Measurements from ENCODE around the gene TUBB1.

The TUBB1 gene

GRCh38 chr20:59064214-59064722, 45.0 kb downstream of the TUBB1 start (continued):
- no peak for TF ChIP-seq ZNF280D (tag by site-specific recombination; IDR thresholded peaks at IDR 0.05)
- no peak for TF ChIP-seq ZIC2 (tag by site-specific recombination; IDR thresholded peaks at IDR 0.05)
- TF ChIP-seq ZNF639 (tag by site-specific recombination; IDR thresholded peaks at IDR 0.05): no peak
- TF ChIP-seq OSR2 (tag by site-specific recombination; IDR thresholded peaks at IDR 0.05): peak; percentile 69
- no peak for TF ChIP-seq ZNF510 (tag by site-specific recombination; IDR thresholded peaks at IDR 0.05; ENCODE audit: insufficient replicate concordance)
- TF ChIP-seq ZNF23 (tag by site-specific recombination; IDR thresholded peaks at IDR 0.05; ENCODE audit: borderline replicate concordance): no peak
- TF ChIP-seq KLF10 (tag by site-specific recombination; IDR thresholded peaks at IDR 0.05): 0 out of 2 replicates have a peak, but pooled peaks have one; percentile 9
- TF ChIP-seq GLIS1 (tag by site-specific recombination; IDR thresholded peaks at IDR 0.05): 0 out of 2 replicates have a peak, but pooled peaks have one; percentile 5
- no peak for TF ChIP-seq ZNF114 (tag by site-specific recombination; IDR thresholded peaks at IDR 0.05)
- no peak for TF ChIP-seq HOXA7 (CRISPR knock-in tag; IDR thresholded peaks at IDR 0.05; ENCODE audit: borderline replicate concordance)
- no peak for TF ChIP-seq ZBTB20 (tag by site-specific recombination; IDR thresholded peaks at IDR 0.05)
- TF ChIP-seq, protein P1, sequence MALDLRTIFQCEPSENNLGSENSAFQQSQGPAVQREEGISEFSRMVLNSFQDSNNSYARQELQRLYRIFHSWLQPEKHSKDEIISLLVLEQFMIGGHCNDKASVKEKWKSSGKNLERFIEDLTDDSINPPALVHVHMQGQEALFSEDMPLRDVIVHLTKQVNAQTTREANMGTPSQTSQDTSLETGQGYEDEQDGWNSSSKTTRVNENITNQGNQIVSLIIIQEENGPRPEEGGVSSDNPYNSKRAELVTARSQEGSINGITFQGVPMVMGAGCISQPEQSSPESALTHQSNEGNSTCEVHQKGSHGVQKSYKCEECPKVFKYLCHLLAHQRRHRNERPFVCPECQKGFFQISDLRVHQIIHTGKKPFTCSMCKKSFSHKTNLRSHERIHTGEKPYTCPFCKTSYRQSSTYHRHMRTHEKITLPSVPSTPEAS (tag by site-specific recombination; IDR thresholded peaks at IDR 0.05): no peak
- TF ChIP-seq ZNF394 (tag by site-specific recombination; IDR thresholded peaks at IDR 0.05; ENCODE audit: borderline replicate concordance): no peak
- TF ChIP-seq ZNF544 (tag by site-specific recombination; IDR thresholded peaks at IDR 0.05): no peak
- peak; percentile 35; the same call in 1 of the 2 replicates for TF ChIP-seq FEZF1 (tag by site-specific recombination; IDR thresholded peaks at IDR 0.05)
- TF ChIP-seq ZBTB21 (tag by site-specific recombination; IDR thresholded peaks at IDR 0.05): no peak
- TF ChIP-seq ZNF121 (tag by site-specific recombination; IDR thresholded peaks at IDR 0.05): no peak
- no peak for TF ChIP-seq ZNF148 (tag by site-specific recombination; IDR thresholded peaks at IDR 0.05; ENCODE audit: borderline replicate concordance)
- TF ChIP-seq, protein P2, sequence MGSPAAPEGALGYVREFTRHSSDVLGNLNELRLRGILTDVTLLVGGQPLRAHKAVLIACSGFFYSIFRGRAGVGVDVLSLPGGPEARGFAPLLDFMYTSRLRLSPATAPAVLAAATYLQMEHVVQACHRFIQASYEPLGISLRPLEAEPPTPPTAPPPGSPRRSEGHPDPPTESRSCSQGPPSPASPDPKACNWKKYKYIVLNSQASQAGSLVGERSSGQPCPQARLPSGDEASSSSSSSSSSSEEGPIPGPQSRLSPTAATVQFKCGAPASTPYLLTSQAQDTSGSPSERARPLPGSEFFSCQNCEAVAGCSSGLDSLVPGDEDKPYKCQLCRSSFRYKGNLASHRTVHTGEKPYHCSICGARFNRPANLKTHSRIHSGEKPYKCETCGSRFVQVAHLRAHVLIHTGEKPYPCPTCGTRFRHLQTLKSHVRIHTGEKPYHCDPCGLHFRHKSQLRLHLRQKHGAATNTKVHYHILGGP (tag by site-specific recombination; IDR thresholded peaks at IDR 0.05): no peak
- TF ChIP-seq ZNF16 (tag by site-specific recombination; IDR thresholded peaks at IDR 0.05; ENCODE audit: low read depth): no peak
- TF ChIP-seq, protein P3, sequence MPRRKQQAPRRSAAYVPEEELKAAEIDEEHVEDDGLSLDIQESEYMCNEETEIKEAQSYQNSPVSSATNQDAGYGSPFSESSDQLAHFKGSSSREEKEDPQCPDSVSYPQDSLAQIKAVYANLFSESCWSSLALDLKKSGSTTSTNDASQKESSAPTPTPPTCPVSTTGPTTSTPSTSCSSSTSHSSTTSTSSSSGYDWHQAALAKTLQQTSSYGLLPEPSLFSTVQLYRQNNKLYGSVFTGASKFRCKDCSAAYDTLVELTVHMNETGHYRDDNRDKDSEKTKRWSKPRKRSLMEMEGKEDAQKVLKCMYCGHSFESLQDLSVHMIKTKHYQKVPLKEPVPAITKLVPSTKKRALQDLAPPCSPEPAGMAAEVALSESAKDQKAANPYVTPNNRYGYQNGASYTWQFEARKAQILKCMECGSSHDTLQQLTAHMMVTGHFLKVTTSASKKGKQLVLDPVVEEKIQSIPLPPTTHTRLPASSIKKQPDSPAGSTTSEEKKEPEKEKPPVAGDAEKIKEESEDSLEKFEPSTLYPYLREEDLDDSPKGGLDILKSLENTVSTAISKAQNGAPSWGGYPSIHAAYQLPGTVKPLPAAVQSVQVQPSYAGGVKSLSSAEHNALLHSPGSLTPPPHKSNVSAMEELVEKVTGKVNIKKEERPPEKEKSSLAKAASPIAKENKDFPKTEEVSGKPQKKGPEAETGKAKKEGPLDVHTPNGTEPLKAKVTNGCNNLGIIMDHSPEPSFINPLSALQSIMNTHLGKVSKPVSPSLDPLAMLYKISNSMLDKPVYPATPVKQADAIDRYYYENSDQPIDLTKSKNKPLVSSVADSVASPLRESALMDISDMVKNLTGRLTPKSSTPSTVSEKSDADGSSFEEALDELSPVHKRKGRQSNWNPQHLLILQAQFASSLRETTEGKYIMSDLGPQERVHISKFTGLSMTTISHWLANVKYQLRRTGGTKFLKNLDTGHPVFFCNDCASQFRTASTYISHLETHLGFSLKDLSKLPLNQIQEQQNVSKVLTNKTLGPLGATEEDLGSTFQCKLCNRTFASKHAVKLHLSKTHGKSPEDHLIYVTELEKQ (tag by site-specific recombination; IDR thresholded peaks at IDR 0.05; ENCODE audit: borderline replicate concordance): peak; percentile 61
- TF ChIP-seq ZNF423 (tag by site-specific recombination; IDR thresholded peaks at IDR 0.05): no peak
- TF ChIP-seq ZNF560 (tag by site-specific recombination; IDR thresholded peaks at IDR 0.05; ENCODE audit: borderline replicate concordance): no peak
- TF ChIP-seq ZNF645 (tag by site-specific recombination; IDR thresholded peaks at IDR 0.05): no peak
- no peak for TF ChIP-seq ZNF311 (tag by site-specific recombination; IDR thresholded peaks at IDR 0.05; ENCODE audit: borderline replicate concordance)
- TF ChIP-seq ZNF426 (tag by site-specific recombination; IDR thresholded peaks at IDR 0.05): no peak
